Mucosa of stomach (tissue), 1 donor: ENCODE results near the gene SEMA4D.

ENCODE experiments used
- H3K27me3 ChIP-seq: one replicate; pipeline ENCODE4 v1.7.0; 2013; ENCODE audit warnings: mild to moderate bottlenecking, low read length; ENCODE audit not compliant: control insufficient read depth, insufficient read depth
- H3K36me3 ChIP-seq: one replicate; pipeline ENCODE4 v1.7.0; 2013; ENCODE audit warnings: low read length; ENCODE audit not compliant: control insufficient read depth, insufficient read depth
- H3K4me1 ChIP-seq: one replicate; pipeline ENCODE4 v1.7.0; 2013; ENCODE audit warnings: mild to moderate bottlenecking, low read length; ENCODE audit not compliant: control insufficient read depth, insufficient read depth
- H3K4me3 ChIP-seq: one replicate; pipeline ENCODE4 v1.7.0; 2013; ENCODE audit warnings: low read length
- H3K9ac ChIP-seq: one replicate; pipeline ENCODE4 v1.7.0; 2013; ENCODE audit warnings: mild to moderate bottlenecking, low read length, moderate library complexity
- H3K9me3 ChIP-seq: one replicate; pipeline ENCODE4 v1.7.0; 2013; ENCODE audit warnings: mild to moderate bottlenecking, low read length, moderate library complexity; ENCODE audit not compliant: control insufficient read depth
- donor health status: Pancreatic carcinoma.

The SEMA4D gene

GRCh38 chr9:89466451-89467277 lies 31.2 kb downstream of the SEMA4D start:
- Histone ChIP-seq H3K36me3 (no peaks in the 10 kb centered on the region), H3K4me3 (no peak overlapping the region), H3K27me3 (no peaks in the 10 kb centered on the region), H3K9me3 (no peaks in the 10 kb centered on the region), H3K4me1 (no peaks in the 10 kb centered on the region), H3K9ac (no peak overlapping the region)

- no peaks in the 10 kb centered on the region for H3K27me3 ChIP-seq
- H3K9me3 ChIP-seq: no peaks in the 10 kb centered on the region
- H3K4me1 ChIP-seq: no peaks in the 10 kb centered on the region
- H3K36me3 ChIP-seq: no peaks in the 10 kb centered on the region
- H3K9ac ChIP-seq: no peak overlapping the region
- H3K4me3 ChIP-seq: no peak overlapping the region
Observed at GRCh38 chr9:89465726-89466308, 32.1 kb downstream of the SEMA4D start.

- no peaks in the 10 kb centered on the region for H3K36me3 ChIP-seq
- no peaks in the 10 kb centered on the region for H3K4me1 ChIP-seq
- no peak overlapping the region for H3K9ac ChIP-seq
- H3K9me3 ChIP-seq: no peaks in the 10 kb centered on the region
- H3K27me3 ChIP-seq: no peaks in the 10 kb centered on the region
- H3K4me3 ChIP-seq: no peak overlapping the region
Observed at GRCh38 chr9:89465001-89465451, 32.9 kb downstream of the SEMA4D start.

- no peak overlapping the region for H3K4me3 ChIP-seq
- H3K27me3 ChIP-seq: no peaks in the 10 kb centered on the region
- H3K9me3 ChIP-seq: no peaks in the 10 kb centered on the region
- H3K4me1 ChIP-seq: no peaks in the 10 kb centered on the region
- H3K36me3 ChIP-seq: no peaks in the 10 kb centered on the region
- no peak overlapping the region for H3K9ac ChIP-seq
Observed at GRCh38 chr9:89464300-89464901, 33.5 kb downstream of the SEMA4D start.

- no peaks in the 10 kb centered on the region for H3K9me3 ChIP-seq
- no peak overlapping the region for H3K9ac ChIP-seq
- no peak overlapping the region for H3K4me3 ChIP-seq
- H3K27me3 ChIP-seq: no peaks in the 10 kb centered on the region
- H3K36me3 ChIP-seq: no peaks in the 10 kb centered on the region
- no peaks in the 10 kb centered on the region for H3K4me1 ChIP-seq
Observed at GRCh38 chr9:89462817-89463683, 34.9 kb downstream of the SEMA4D start.

GRCh38 chr9:89462199-89462598 lies 35.7 kb downstream of the SEMA4D start:
- Histone ChIP-seq H3K9ac (no peak overlapping the region), H3K27me3 (no peaks in the 10 kb centered on the region), H3K4me3 (no peak overlapping the region), H3K36me3 (no peaks in the 10 kb centered on the region), H3K9me3 (no peaks in the 10 kb centered on the region), H3K4me1 (no peaks in the 10 kb centered on the region)

- Histone ChIP-seq H3K9me3 (no peaks in the 10 kb centered on the region), H3K36me3 (no peaks in the 10 kb centered on the region), H3K9ac (no peak overlapping the region), H3K4me1 (no peaks in the 10 kb centered on the region), H3K27me3 (no peaks in the 10 kb centered on the region), H3K4me3 (no peak overlapping the region)
Observed at GRCh38 chr9:89461265-89461664, 36.6 kb downstream of the SEMA4D start.

GRCh38 chr9:89460551-89460950 lies 37.4 kb downstream of the SEMA4D start:
- H3K27me3 ChIP-seq: no peaks in the 10 kb centered on the region
- no peaks in the 10 kb centered on the region for H3K9me3 ChIP-seq
- no peak overlapping the region for H3K4me3 ChIP-seq
- no peak overlapping the region for H3K9ac ChIP-seq
- no peaks in the 10 kb centered on the region for H3K36me3 ChIP-seq
- no peaks in the 10 kb centered on the region for H3K4me1 ChIP-seq

- no peaks in the 10 kb centered on the region for H3K4me1 ChIP-seq
- H3K9ac ChIP-seq: no peak overlapping the region
- no peaks in the 10 kb centered on the region for H3K9me3 ChIP-seq
- H3K36me3 ChIP-seq: no peaks in the 10 kb centered on the region
- H3K4me3 ChIP-seq: no peak overlapping the region
- H3K27me3 ChIP-seq: no peaks in the 10 kb centered on the region
Observed at GRCh38 chr9:89458768-89459496, 39.0 kb downstream of the SEMA4D start.

GRCh38 chr9:89457376-89457855 lies 40.5 kb downstream of the SEMA4D start:
- H3K9ac ChIP-seq: no peak overlapping the region
- no peaks in the 10 kb centered on the region for H3K27me3 ChIP-seq
- no peaks in the 10 kb centered on the region for H3K36me3 ChIP-seq
- H3K9me3 ChIP-seq: no peaks in the 10 kb centered on the region
- H3K4me3 ChIP-seq: no peak overlapping the region
- H3K4me1 ChIP-seq: no peaks in the 10 kb centered on the region

- Histone ChIP-seq H3K9me3 (no peaks in the 10 kb centered on the region), H3K4me1 (no peaks in the 10 kb centered on the region), H3K27me3 (no peaks in the 10 kb centered on the region), H3K4me3 (no peak overlapping the region), H3K36me3 (no peaks in the 10 kb centered on the region), H3K9ac (no peak overlapping the region)
Observed at GRCh38 chr9:89455356-89455824, 42.5 kb downstream of the SEMA4D start.
